HG03196 (cell line): ENCODE results near the gene CILP2.

ENCODE experiments used
- ATAC-seq: cut with Tn5 transposase; IDR thresholded peaks from one replicate; pipeline ENCODE4 v1.9.1; 2021; ENCODE audit not compliant: unreplicated experiment

CILP2 gene

DNA sequence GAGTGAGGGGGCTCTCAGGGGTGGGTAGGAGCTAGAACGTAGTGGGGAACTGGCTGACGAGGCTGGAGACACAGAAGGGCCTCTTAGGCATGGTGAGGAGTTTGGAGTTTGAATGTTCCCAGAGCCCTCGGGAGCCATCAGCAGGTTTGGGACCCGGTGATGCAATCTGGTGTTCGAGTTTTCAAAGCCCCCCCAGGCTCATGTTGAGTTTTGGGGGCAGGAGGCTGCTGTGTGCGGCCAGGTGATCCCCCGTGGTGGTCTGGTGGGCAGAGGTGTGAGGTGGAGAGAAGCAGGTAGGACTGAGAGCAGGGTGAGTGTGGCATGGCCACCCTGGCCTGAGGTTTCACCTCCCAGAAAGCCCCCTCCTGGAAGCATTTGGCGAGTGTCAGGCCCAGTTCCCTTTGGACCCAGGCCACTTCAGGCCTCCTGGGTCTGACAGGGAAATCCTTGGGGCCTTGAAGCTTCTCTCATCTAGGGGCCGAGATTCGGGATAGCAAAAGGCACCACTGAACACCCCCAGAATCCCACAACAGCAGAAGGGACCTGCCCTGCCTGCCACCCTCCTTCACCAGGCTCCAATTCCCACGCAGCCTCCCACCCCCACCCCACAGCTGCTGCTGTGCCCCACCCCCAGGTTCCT, 8.2 kb upstream of the CILP2 start:
- no peak for ATAC-seq

DNA sequence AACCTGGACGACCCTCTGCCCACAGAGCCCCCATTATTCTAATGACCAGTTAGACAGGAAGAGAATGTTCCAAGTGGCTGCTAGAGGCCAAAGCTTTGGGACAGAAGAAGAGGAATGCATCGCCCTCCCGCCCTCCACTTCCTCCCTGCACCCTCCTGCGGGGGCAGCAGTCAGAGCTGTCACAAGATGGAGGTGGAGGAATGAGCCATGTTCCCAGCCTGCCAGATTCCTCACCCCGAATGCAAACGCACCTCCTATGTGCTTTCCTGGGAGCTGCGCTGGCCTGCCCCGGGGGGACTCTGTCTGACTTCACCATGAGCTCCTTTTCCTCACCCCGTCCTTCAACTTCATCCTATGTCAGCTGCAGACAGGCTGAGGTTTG, 7.7 kb upstream of the CILP2 start:
- no peak for ATAC-seq

DNA sequence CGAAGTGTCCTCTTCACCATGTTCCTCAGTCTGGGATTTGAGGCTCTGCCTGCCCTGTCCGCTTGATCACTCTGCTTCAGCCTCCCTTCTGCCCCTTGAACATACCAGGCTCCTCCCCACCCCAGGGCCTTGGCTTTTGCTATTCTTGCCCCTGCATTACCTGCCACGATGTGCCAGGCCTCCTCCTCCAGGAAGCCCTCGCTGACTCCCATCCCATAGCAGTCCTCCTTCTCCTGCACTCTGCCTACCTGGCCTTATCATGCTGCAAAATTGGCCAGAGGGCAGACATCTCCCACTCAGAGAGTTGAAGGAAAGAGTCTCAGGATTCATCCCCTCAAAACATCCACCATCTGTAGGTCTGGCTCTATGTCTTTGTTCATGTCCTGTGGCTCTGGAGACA, 7.2 kb upstream of the CILP2 start:
- ATAC-seq: no peak

DNA sequence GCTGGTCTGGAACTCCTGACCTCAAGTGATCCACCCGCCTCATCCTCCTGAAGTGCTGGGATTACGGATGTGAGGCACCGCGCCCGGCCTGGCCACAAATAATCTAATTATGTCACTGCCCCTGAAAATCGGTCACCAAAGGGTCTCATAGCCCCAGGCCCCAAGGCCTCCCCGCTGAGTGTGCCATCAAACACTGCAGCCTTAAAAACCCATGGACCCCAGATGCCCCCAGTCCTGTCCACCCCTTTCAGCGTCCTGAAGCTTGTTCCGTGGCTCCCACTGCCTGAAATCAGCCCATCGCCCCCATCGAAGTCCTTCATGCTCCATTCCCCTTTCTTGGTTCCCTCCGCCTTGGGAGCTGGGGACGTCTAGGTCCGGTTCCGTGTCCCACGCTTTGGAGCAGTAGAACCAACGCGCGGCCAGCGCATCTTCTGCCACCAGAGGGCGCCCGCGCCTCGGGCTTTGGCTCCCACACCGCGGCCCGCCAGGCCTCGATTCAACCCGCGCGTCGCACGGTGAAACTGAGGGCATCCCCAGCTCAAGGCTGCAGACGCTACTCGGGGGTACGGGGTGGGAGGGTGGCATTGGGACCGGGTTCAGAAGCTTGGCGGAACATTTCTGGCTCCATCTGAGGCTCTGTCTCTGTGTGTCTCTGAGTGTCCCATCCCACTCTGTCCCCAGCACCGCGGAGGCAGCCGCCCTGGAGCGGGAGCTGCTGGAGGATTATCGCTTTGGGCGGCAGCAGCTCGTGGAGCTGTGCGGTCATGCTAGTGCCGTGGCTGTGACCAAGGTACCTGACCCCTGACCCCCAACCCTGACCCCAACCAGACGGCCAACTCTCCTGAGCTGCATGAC, 5.9 kb upstream of the CILP2 start:
- ATAC-seq: no peak

DNA sequence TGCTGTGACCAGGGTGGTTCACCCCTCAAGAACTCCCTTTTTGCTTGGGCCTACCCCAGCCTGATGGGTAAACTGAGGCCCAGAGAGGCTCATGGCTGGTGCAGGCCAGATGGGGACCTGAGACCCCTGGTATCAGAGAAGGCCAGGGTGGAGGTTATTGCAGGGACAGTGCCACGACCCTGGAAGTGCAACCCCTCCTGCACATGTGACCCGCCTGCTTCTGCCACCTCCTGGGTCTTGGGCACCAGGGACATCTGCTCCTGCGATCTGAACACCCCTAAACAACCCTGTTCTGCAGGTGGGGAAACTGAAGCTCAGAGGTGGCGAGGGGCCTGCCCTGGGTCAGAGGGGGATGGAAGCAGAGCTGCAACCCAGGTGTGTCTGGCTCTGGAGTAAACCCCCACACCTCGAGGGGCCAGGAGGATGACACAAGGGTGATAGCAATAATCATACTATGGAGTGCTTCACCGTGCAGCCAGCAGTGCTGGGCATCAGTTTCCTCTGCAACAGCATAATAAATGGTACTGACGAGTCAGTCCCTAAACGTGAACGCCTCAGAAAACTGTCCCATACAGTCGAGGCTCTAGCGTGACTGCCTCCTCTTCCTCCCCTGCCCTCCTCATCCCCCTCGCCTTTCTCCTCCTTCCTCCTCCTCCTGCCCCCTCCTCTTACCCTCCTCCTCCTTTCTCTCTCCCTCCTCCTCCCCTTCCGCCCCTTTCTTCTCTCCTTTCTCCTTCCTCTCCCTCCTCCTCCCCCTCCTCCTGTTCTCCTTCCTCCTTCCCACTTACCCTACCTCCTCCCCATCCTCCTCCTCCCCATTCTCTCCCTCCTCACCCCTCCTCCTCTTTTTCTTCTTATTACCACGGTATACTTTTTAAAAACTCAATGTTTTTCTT, 5.0 kb upstream of the CILP2 start:
- ATAC-seq: no peak

DNA sequence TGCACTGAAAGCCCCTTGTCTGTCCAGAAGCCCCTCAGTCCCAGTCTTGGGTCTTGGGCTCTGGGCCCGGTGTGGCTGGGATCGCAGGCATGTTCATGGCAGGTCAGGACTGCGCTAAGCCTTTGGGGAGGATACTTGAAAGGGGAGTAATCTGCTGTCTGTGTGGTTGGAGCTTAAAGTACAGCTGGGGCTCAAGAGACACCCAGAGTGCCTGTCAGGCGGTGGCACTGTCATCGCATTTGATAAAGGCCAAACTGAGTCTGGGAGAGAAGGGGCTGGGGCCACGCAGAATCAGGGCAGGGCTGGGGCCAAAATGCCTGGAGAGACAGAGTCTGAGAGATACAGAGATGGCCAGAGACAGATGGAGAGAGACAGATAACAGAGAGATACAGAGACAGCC, 4.2 kb upstream of the CILP2 start:
- no peak for ATAC-seq

DNA sequence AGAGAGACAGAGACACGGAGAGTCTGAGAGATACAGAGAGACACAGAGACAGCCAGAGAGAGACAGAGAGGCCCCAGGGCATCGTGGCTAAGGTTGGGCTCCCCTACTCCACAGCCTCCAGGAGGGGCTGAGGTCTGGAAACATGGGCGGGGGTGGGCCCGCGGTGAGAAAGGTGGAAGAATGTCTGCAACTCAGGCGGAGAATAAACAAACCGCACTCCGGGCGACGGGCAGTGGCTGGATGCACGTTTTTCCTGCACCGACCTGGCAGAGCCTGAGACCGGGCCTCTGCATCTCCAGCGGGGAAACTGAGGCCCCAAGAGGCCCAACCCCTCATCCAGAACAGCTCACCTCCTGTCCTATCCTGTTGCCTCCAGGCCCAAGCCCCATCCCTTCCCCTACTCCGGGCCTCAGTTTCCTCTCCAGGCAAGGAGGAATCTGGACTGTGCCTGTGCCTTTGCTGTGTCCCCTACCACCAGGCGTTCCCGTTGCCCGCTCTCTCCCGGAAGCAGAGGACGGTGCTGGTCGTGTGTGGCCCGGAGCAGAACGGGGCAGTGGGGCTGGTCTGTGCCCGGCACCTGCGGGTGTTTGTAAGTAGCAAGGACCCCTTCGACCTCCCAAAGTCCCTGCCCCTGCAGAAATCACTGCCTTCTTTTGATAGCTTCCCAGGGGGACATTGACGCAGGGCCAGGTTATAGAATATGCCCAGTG, 3.4 kb upstream of the CILP2 start:
- ATAC-seq: no peak

DNA sequence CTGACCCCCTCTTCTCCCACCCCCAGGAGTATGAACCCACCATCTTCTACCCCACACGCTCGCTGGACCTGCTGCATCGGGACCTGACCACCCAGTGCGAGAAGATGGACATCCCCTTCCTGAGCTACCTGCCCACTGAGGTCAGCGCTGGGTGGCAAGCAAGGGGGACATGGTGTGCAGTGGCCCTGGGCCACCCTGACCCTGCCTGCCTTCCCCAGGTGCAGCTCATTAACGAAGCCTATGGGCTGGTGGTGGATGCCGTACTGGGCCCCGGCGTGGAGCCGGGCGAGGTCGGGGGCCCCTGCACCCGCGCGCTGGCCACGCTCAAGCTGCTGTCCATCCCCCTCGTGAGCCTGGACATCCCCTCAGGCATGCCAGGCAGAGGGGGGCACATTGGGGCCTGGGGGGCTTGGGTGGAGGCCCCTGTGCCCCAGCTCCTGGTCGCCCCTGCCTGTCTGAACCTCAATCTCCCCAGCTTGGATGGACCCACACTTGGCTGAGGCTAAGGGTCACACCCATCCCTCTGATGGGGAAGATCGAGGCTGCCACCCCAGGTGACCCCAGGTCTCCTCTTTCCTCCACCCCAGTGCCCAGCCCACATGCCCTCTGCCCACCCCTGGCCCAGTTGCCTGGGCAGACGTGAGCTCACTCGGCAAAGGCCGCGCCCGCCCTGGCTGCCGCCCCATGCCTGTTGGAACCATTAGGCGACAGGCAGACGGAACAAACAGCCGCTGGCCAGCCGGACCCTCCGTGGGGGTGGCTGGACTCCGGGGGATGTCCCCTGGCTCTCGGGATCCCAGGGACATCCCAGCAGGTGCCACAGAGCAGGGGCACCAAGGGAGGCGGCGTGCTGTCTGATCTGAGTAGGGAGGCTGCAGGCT, 2.5 kb upstream of the CILP2 start:
- ATAC-seq: no peak

DNA sequence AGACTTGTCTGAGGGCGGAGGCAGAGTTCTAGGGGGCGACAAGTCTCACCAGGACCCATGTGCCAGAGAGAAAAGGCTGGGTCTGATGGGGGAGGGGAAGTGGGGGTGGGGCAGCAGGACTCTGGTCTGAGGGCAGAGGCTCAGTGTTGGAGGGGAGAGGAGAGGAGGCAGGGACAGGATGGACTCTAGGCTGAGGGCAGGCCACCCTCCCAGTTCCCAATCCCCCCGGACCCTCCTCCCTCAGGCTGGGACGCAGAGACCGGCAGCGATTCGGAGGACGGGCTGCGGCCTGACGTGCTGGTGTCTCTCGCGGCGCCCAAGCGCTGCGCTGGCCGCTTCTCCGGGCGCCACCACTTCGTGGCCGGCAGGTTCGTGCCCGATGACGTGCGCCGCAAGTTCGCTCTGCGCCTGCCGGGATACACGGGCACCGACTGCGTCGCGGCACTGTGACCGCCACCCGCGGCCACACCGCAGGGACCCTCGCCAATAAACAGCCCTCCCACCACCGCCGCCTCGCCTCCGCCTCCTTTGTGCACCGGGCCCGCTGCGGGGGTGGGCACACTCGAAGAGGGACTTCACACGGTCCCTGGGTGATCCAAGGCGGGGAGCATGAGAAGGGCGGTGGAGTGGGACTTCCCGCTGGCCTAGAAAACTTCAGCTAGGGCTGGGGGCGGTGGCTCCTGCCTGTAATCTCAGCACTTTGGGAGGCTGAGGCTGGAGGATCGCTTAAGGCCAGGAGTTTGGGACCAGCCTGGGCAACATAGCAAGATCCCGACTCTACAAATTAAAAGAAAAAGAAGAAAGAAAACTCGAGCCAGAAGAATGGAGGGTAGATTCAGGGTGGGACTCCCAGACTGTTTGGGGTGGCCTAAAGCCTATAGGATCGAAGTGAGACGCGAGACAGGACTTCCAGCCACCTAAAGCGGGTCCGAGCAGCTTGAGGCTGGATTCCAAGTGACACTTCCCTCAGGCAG, 703 bp upstream of the CILP2 start:
- ATAC-seq: no peak

DNA sequence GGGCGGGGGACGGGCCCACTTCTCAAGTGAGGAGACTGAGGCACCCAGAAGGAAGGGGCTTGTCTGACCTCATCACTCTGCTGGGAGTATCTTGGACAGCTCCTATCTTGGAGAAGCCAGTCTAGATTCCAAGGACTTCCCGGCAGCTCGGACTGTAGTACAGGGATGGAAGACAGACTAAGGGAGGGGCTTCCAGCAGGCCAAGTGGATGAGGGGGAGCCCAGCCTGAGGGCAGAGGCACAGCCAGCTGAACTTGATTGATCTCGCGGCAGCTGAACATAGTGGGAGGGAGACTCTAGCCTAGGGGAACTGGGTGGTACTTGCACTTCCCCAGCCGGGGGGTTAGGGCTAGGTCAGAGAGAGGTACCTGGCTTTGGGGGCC, 711 bp downstream of the CILP2 start:
- no peak for ATAC-seq

DNA sequence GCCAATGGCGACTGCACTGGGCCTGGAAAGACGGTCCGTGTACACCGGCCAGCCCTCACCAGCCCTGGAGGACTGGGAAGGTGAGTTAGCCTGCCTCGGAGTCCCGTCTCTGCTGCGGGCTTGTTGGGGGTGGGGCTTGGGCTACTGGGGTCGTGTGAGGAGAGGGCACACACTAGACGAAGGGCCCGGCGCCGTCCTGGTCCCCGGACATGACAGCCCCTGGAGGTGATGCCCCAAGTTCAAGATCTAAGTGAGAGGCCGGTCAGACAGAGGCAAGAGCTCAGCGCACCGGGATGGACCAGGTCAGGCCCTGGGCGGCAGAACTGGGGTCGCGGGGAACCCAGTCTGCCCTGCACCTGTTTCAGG, 1.6 kb downstream of the CILP2 start:
- no peak for ATAC-seq

DNA sequence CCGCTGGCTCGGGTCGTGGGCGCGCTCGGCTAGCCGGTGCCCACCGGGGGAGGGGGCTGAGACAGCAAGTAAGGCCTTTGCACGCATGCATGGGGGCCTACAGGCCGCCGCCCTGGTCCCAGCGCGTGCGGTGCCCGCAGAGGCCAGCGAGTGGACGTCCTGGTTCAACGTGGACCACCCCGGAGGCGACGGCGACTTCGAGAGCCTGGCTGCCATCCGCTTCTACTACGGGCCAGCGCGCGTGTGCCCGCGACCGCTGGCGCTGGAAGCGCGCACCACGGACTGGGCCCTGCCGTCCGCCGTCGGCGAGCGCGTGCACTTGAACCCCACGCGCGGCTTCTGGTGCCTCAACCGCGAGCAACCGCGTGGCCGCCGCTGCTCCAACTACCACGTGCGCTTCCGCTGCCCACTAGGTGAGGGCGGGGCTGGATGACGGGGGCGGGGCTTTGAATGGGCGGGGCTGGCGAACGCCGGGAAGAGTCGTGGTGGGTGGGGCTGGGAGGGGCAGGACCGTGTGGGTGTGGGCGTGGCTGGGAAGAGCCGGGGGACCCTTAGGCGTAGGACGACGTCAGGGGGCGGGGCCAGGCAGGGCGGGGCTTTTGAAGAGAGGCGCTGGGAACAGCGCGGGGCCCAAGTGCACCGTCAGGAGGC, 2.1 kb downstream of the CILP2 start:
- ATAC-seq: no peak

DNA sequence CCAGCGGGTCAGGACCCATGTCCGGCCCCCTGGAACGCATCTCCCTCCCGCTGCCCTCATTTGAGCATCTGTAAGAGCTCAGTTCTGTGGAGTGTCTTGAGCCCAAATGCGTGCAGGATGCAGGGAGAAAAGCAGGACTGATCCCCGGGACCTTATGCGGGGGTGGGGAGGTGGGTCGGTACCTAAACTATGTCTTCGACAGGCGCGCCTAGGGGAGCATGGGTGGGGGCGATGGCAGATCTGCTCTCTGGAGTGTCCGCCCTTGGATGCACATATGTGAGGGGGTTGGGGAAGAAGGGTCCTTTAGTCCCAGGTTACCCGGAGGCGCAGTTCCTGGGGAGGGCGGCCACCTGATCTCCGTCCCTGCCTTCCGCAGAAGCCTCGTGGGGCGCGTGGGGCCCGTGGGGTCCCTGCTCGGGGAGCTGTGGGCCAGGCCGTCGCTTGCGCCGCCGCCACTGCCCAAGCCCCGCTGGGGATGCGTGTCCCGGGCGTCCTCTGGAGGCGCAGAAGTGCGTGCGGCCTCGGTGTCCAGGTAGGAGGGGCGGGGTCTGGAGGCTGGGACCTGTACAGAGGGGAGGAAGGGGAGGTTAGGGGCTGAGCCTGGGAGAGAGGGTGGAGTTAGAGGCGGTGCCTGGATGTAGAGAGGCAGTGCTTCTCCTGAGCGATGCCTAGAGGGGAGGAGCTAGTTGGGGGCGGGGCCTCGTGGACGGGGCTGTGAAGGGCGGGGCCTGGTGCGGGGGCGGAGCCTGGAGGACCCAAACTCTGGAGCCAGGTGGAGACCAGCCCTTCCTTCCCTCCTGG, 2.9 kb downstream of the CILP2 start:
- no peak for ATAC-seq

DNA sequence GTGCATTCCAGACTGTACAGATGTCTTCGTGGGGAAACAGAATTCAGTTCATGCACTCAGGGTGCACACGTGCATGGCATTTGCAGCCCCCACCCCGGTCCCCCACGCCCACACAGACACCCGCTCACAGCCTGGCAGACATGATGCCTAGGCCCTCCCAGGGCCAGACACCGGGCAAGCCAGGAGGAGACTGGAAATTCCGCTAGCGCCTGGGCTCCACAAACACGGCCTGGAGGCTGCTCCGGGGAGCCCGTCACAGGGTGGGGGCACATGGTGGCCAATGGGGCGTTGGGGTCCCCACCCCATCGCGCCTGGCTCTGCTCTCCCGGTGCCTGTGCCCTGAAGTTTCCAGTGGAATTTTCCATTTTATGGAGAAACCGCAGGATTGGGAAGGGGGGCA, 3.6 kb downstream of the CILP2 start:
- ATAC-seq: no peak

DNA sequence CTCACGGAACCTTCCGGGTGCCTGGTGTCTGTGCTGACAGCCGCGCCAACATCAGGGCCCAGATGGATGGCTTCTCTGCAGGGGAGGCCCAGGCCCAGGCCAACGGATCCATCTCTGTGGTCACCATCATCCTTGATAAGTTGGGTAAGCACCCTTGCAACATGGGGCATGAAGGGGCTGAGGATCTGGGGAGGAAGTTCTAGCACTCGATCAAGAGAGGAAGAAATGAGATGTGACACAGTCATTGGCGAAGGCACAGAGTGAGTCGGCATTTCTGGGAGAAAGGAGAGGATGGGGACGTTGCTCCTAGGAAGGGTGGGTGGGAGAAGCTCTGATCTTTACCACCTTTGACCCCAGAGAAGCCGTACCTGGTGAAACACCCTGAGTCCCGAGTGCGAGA, 4.4 kb downstream of the CILP2 start:
- ATAC-seq: no peak

DNA sequence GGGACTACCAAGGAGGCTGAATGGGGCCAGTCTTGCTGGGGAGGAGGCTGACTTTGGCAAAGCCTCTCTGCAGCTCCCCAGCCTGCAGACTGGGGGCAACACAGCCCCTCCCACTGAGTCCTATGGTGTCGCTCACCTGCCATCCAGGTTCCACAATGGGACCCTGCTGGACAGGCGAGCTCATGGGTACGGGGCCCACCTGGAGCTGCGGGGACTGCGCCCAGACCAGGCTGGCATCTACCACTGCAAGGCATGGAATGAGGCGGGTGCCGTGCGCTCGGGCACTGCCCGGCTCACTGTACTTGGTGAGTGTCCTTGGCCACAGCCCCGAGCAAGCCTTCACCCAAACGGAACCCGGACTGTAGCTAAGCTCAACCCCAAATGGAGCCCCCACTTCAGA, 5.0 kb downstream of the CILP2 start:
- no peak for ATAC-seq

DNA sequence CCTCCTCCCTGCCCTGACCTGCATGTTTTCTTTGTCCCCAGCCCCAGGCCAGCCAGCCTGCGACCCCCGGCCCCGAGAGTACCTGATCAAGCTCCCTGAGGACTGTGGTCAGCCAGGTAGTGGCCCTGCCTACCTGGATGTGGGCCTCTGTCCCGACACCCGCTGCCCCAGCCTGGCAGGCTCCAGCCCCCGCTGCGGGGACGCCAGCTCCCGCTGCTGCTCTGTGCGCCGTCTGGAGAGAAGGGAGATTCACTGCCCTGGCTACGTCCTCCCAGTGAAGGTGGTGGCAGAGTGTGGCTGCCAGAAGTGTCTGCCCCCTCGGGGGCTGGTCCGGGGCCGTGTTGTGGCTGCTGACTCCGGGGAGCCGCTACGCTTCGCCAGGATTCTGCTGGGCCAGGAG, 5.6 kb downstream of the CILP2 start:
- no peak for ATAC-seq
